Thyroid gland (tissue), 4 donors: ENCODE measurements around the gene STMP1. TPM values are rescaled to one million over a fixed set of nuclear protein-coding genes. Genes with fewer than 3 reads are reported as not detected.

ENCODE experiments used
- DNase-seq, 2 donors: peaks; one replicate each; pipeline ENCODE4 v3.0.0-alpha.2; 2019
- H3K27ac ChIP-seq, 3 donors: fragments of 200-600 bp; sonication (generic); 1 replicate in 2 of 3; 2 replicates in 1 of 3; pipeline ENCODE4 v1.5.1; 2016 to 2019; ENCODE audit warnings: mild to moderate bottlenecking in 1 of 3, moderate library complexity in 1 of 3
- H3K27me3 ChIP-seq: fragments of 200-600 bp; sonication (generic); one replicate; pipeline ENCODE4 v1.5.1; 2019
- H3K36me3 ChIP-seq, 2 donors: fragments of 200-600 bp; sonication (generic); one replicate each; pipeline ENCODE4 v1.5.1; 2016 to 2019
- H3K4me1 ChIP-seq, 2 donors: fragments of 200-600 bp; sonication (generic); one replicate each; pipeline ENCODE4 v1.5.1; 2017 to 2019
- H3K4me3 ChIP-seq, 3 donors: fragments of 200-600 bp; sonication (generic); replicated peaks in 1 of 3; 1 replicate in 2 of 3; 2 replicates in 1 of 3; pipeline ENCODE4 v1.5.1; 2016; ENCODE audit warnings: mild to moderate bottlenecking in 1 of 3
- H3K9me3 ChIP-seq: fragments of 200-600 bp; sonication (generic); one replicate; pipeline ENCODE4 v1.5.1; 2017
- POLR2A ChIP-seq, 2 donors: fragments of 450-650 bp; IDR thresholded peaks; one replicate each; pipeline ENCODE4 v1.6.1; 2017; ENCODE audit warnings: antibody characterized with exemption in 2 of 2, mild to moderate bottlenecking in 2 of 2, moderate library complexity in 1 of 2
- WGBS, 2 donors: methylation state at CpG; one replicate each; pipeline ENCODE4 v1.1.5; 2017; 5-methylcytosine and 5-hydroxymethylcytosine counted together
- intact Hi-C: fragments of 100-400 bp; cut with DNase I; formaldehyde crosslinking; loops from one replicate; pipeline ENCODE4 v1.15.1; 2023
- total RNA-seq, 4 donors: library from RNA; depleted of rRNA; stranded (reverse); fragments of >200 nt; gene quantifications; one replicate each; pipeline ENCODE4 v1.2.3, GENCODE V29; 2016
- TF ChIP-seq, protein P1 (sequence below), 6 experiments: fragments of 200-600 bp in 3 of 6; fragments of 450-650 bp in 3 of 6; sonication (generic) in 3 of 6; IDR thresholded peaks; one replicate each; pipeline ENCODE4 v1.5.1; 2016 to 2019; ENCODE audit warnings: antibody characterized with exemption in 6 of 6, mild to moderate bottlenecking in 2 of 6, inconsistent platforms in 1 of 6, moderate library complexity in 1 of 6

Gene STMP1
- total RNA-seq, 4 donors from 2014 or later, result 28.2 to 42.2 (median 38.6) TPM

DNA sequence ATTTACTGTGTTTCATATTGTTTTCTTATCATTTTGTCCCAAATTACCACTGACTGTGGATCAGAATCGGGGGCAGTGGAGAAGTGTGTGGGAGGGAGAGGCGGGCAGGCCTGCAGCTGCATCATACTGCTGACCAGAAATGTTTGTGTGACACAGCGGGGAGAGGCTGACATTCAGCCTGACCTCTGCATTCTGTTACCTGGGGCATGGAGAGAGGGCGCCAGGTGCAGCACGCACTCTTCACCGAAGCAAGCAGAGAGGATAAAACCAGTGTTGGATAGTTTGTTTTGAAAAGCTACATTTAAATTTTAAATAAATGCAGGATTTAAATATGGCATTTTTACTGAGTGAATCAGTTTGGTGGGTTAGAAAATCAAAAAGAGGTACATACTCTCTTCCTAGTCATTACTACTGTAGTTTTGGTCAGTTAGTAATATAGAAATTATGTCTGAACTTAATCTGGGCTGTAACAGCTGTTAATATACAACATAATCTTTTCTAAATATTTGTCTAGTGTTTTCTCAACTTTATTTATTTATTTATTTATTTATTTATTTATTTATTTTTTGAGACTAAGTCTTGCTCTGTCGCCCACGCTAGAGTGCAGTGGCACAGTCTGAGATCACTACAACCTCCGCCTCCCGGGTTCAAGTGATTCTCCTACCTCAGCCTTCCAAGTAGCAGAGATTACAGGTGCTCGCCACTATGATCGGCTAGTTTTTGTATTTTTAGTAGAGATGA is 8.8 kb upstream of the STMP1 start:
- no peaks in the 10 kb centered on the region for H3K4me1 ChIP-seq
- WGBS, 2 donors, result 83% methylated on average over 12 of the region's 12 CpGs
- no peaks in the 10 kb centered on the region for H3K9me3 ChIP-seq
- intact Hi-C loops, result loop anchor here (10.0 kb wide), 1 partner anchor 351 kb away; no protein-coding TSS in a partner anchor
- DNase-seq, result no peak
- H3K27me3 ChIP-seq, result no peaks in the 10 kb centered on the region
- H3K36me3 ChIP-seq, result no peaks in the 10 kb centered on the region
- no peak overlapping the region for H3K27ac ChIP-seq
- TF ChIP-seq POLR2A (IDR thresholded peaks at IDR 0.05), result no peak
- TF ChIP-seq, protein P1, sequence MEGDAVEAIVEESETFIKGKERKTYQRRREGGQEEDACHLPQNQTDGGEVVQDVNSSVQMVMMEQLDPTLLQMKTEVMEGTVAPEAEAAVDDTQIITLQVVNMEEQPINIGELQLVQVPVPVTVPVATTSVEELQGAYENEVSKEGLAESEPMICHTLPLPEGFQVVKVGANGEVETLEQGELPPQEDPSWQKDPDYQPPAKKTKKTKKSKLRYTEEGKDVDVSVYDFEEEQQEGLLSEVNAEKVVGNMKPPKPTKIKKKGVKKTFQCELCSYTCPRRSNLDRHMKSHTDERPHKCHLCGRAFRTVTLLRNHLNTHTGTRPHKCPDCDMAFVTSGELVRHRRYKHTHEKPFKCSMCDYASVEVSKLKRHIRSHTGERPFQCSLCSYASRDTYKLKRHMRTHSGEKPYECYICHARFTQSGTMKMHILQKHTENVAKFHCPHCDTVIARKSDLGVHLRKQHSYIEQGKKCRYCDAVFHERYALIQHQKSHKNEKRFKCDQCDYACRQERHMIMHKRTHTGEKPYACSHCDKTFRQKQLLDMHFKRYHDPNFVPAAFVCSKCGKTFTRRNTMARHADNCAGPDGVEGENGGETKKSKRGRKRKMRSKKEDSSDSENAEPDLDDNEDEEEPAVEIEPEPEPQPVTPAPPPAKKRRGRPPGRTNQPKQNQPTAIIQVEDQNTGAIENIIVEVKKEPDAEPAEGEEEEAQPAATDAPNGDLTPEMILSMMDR (IDR thresholded peaks at IDR 0.05), result no peak
- H3K4me3 ChIP-seq, result no peak overlapping the region

GRCh38 chr7:135658564-135658963 is 3.8 kb upstream of the STMP1 start:
- no peak for DNase-seq
- H3K4me1 ChIP-seq, result peaks cover 4 to 9% of the 10 kb centered on the region in 2 donors
- H3K27ac ChIP-seq, result no peak overlapping the region
- no peak overlapping the region for H3K4me3 ChIP-seq
- WGBS, 2 donors, result 96 to 97% methylated on average over 5 of the region's 5 CpGs
- H3K36me3 ChIP-seq, result no peaks in the 10 kb centered on the region
- no peaks in the 10 kb centered on the region for H3K9me3 ChIP-seq
- intact Hi-C loops, result loop anchor here (10.0 kb wide), 1 partner anchor 346 kb away; no protein-coding TSS in a partner anchor
- no peak for TF ChIP-seq POLR2A (IDR thresholded peaks at IDR 0.05)
- TF ChIP-seq, protein P1 (IDR thresholded peaks at IDR 0.05), result no peak
- H3K27me3 ChIP-seq, result no peaks in the 10 kb centered on the region

- DNase-seq, result no peak
- H3K27ac ChIP-seq, result no peak overlapping the region
- intact Hi-C loops, result loop anchor here (10.0 kb wide), 1 partner anchor 345 kb away; no protein-coding TSS in a partner anchor
- no peaks in the 10 kb centered on the region for H3K9me3 ChIP-seq
- H3K27me3 ChIP-seq, result no peaks in the 10 kb centered on the region
- 64 to 75% methylated on average over 9 of the region's 9 CpGs for WGBS, 2 donors
- peaks cover 9 to 13% of the 10 kb centered on the region in 2 donors for H3K4me1 ChIP-seq
- H3K4me3 ChIP-seq, result no peak overlapping the region
- TF ChIP-seq POLR2A (IDR thresholded peaks at IDR 0.05), result no peak
- TF ChIP-seq, protein P1 (IDR thresholded peaks at IDR 0.05), result no peak
- no peaks in the 10 kb centered on the region for H3K36me3 ChIP-seq
These were observed 3.0 kb upstream of the STMP1 start for GRCh38 chr7:135659159-135659846.

DNA sequence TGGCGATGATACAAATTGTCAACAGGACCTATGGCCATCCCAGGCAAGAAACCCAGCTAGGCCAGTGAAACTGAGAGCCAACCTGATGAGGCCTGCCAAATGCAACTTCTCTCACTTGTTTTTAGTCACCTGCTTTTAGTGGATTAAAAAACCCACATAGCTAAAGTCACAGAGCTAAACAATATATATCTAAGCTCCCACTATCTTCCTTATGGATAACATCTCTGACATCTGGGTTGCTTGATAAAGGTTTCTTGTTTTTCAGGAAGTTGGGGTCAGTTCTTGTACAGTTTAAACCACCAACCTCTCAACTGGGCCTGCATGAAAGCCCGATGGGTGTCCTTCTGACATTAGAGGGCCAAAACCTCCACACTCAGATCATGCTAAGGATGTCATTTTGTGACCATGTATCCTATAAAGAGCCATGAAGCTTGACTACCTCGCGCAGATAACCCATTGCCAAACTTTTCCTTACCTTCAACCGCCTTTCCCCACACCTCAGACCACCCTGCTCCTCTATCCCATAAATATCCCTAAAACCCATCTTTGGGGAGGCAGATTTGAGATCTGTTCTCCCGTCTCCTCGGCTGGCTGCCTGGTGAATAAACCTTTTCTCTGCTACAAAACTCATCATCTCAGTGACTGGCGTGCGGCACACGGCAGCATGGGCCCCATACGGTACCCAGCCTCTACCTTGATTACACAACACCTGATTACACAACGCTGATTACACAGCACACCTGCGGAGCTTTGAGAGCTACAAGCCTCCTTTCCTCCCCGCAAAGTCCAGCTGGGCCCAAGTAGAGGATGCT is 797 bp upstream of the STMP1 start:
- WGBS, 2 donors, result 73 to 84% methylated on average over 11 to 14 of the region's 14 CpGs
- TF ChIP-seq POLR2A (IDR thresholded peaks at IDR 0.05), result no peak
- TF ChIP-seq, protein P1 (IDR thresholded peaks at IDR 0.05), result no peak
- Histone ChIP-seq H3K27ac (peak overlapping the region; percentile 79 to 91 (median 89)), H3K27me3 (no peaks in the 10 kb centered on the region), H3K4me3 (peak overlapping the region; percentile 5 to 64 (median 17)), H3K4me1 (peaks cover 9 to 17% of the 10 kb centered on the region in 2 donors), H3K9me3 (no peaks in the 10 kb centered on the region), H3K36me3 (no peaks in the 10 kb centered on the region)
- intact Hi-C loops, result loop anchor here (10.0 kb wide), 1 partner anchor 313 kb away; the partner anchor contains the start of gene MTPN
- no peak for DNase-seq
